HG03196 (cell line): ENCODE data around the gene RPS6KA2.
"Not testable (repeated sequence)": the region's sequence is repeated elsewhere in the genome, so short reads cannot be mapped to it uniquely, and the experiment has no call there.

Source experiments
- ATAC-seq: cut with Tn5 transposase; IDR thresholded peaks from one replicate; pipeline ENCODE4 v1.9.1; 2021; ENCODE audit not compliant: unreplicated experiment

The RPS6KA2 gene

GRCh38 chr6:166386111-166386510, 240.9 kb downstream of the RPS6KA2 start:
- no peak for ATAC-seq

- ATAC-seq: not testable (repeated sequence)
These were observed 243.2 kb downstream of the RPS6KA2 start for GRCh38 chr6:166383802-166384363.

- peak; percentile 86 for ATAC-seq
These were observed 243.9 kb downstream of the RPS6KA2 start, which contains the start of gene MPC1 for GRCh38 chr6:166382933-166383801. Gene MPC1, minus strand, starts transcription at chr6:166382940. Its CDS starts 64 bp downstream, at chr6:166382876.

- no peak for ATAC-seq
These were observed 244.5 kb downstream of the RPS6KA2 start for GRCh38 chr6:166382500-166382932.

- ATAC-seq: peak; percentile 54
These were observed 245.1 kb downstream of the RPS6KA2 start for GRCh38 chr6:166381733-166382499.

- no peak for ATAC-seq
These were observed 245.7 kb downstream of the RPS6KA2 start for GRCh38 chr6:166381381-166381732.

- no peak for ATAC-seq
These were observed 247.3 kb downstream of the RPS6KA2 start for GRCh38 chr6:166379800-166380199.

GRCh38 chr6:166379103-166379586, 247.9 kb downstream of the RPS6KA2 start:
- ATAC-seq: no peak

GRCh38 chr6:166377721-166378120, 249.3 kb downstream of the RPS6KA2 start:
- no peak for ATAC-seq

- no peak for ATAC-seq
These were observed 252.0 kb downstream of the RPS6KA2 start for GRCh38 chr6:166375013-166375412.

- no peak for ATAC-seq
These were observed 256.6 kb downstream of the RPS6KA2 start for GRCh38 chr6:166370489-166370888.

- no peak for ATAC-seq
These were observed 257.3 kb downstream of the RPS6KA2 start for GRCh38 chr6:166369782-166370181.

- no peak for ATAC-seq
These were observed 260.1 kb downstream of the RPS6KA2 start for GRCh38 chr6:166366921-166367320.

- ATAC-seq: no peak
These were observed 261.2 kb downstream of the RPS6KA2 start for GRCh38 chr6:166365806-166366205.

- ATAC-seq: no peak
These were observed 261.8 kb downstream of the RPS6KA2 start for GRCh38 chr6:166365221-166365620.

GRCh38 chr6:166364456-166364855, 262.6 kb downstream of the RPS6KA2 start:
- ATAC-seq: no peak

GRCh38 chr6:166362427-166362826, 264.6 kb downstream of the RPS6KA2 start:
- ATAC-seq: not testable (repeated sequence)

GRCh38 chr6:166361077-166361429, 266.0 kb downstream of the RPS6KA2 start:
- ATAC-seq: no peak

- ATAC-seq: no peak
These were observed 266.6 kb downstream of the RPS6KA2 start for GRCh38 chr6:166360243-166361076.
